VCaP (cell line): Measurements from ENCODE around the gene NACC2.
"Not testable (repeated sequence)": the region's sequence is repeated elsewhere in the genome, so short reads cannot be mapped to it uniquely, and the experiment has no call there.

ENCODE experiments used
- H3K27ac ChIP-seq: fragments of 450-650 bp; 2 replicates; pipeline ENCODE4 v1.5.1; 2017
- CTCF ChIP-seq: fragments of 450-650 bp; conservative IDR thresholded peaks from 2 replicates; pipeline ENCODE4 v1.5.1; 2017; ENCODE audit warnings: mild to moderate bottlenecking, moderate library complexity

The NACC2 gene

GRCh38 chr9:136107953-136108647 is 13.0 kb upstream of the NACC2 start:
- H3K27ac ChIP-seq = peak overlapping the region; percentile 89

GRCh38 chr9:136107155-136107952 is 12.3 kb upstream of the NACC2 start:
- TF ChIP-seq CTCF = no peak
- H3K27ac ChIP-seq = peak overlapping the region; percentile 89; the same call in 1 of the 2 replicates

More at GRCh38 chr9:136107953-136108647, 13.0 kb upstream of the NACC2 start:
- TF ChIP-seq CTCF = no peak

- H3K27ac ChIP-seq = no peak overlapping the region
- TF ChIP-seq CTCF = no peak
Measured at GRCh38 chr9:136105398-136106135, 10.5 kb upstream of the NACC2 start.

GRCh38 chr9:136104916-136105315 is 9.8 kb upstream of the NACC2 start:
- TF ChIP-seq CTCF = no peak
- no peak overlapping the region for H3K27ac ChIP-seq

GRCh38 chr9:136104488-136104800 is 9.4 kb upstream of the NACC2 start:
- H3K27ac ChIP-seq = no peak overlapping the region
- no peak for TF ChIP-seq CTCF

GRCh38 chr9:136103651-136104487 is 8.8 kb upstream of the NACC2 start:
- H3K27ac ChIP-seq = no peak overlapping the region
- TF ChIP-seq CTCF = no peak

DNA sequence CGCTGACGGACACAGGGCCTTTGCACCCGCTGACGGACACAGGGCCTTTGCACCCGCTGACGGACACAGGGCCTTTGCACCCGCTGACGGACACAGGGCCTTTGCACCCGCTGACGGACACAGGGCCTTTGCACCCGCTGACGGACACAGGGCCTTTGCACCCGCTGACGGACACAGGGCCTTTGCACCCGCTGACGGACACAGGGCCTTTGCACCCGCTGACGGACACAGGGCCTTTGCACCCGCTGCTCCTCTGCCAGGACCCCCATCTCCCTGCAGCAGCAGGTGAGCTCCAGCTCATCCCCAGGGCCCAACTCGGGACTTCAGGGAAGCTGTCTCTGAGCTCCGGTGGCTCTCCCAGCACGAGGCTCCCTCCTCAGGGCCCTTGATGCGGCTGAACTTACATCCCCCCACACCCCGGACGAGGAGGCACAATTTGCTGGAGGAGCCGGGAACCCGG is 6.6 kb upstream of the NACC2 start:
- H3K27ac ChIP-seq = not testable (repeated sequence)
